ENCODE data around the gene AFF3. TPM values are rescaled to one million over a fixed set of nuclear protein-coding genes. Genes with fewer than 3 reads are reported as not detected.
"Not testable (repeated sequence)": the region's sequence is repeated elsewhere in the genome, so short reads cannot be mapped to it uniquely, and the experiment has no call there.

AFF3 gene
- total RNA-seq, 1 donor from 2014 or later, result 44.6 TPM

DNA sequence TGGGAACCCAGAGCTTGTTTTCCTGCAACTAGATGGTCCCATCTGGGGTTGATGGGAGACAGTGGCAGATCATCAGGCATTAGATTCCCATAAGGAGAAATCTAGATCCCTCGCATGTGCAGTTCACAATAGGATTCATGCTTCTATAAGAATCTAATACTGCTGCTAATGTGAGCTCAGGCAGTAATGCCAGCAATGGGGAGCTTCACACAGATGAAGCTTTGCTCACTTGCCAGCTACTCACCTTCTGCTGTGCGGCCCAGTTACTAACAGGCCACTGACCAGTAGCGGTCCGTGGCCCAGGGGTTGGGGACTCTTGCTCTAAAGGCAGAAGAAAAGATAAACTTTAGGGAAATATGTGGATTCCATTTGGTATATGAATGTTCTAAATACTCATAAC lies 192.9 kb downstream of the AFF3 start:
- Histone ChIP-seq H3K4me3 (no peak overlapping the region), H3K27me3 (no peaks in the 10 kb centered on the region), H3K4me1 (no peaks in the 10 kb centered on the region), H3K9me3 (no peaks in the 10 kb centered on the region), H3K36me3 (no peaks in the 10 kb centered on the region), H3K27ac (no peak overlapping the region)
- TF ChIP-seq, protein P1, sequence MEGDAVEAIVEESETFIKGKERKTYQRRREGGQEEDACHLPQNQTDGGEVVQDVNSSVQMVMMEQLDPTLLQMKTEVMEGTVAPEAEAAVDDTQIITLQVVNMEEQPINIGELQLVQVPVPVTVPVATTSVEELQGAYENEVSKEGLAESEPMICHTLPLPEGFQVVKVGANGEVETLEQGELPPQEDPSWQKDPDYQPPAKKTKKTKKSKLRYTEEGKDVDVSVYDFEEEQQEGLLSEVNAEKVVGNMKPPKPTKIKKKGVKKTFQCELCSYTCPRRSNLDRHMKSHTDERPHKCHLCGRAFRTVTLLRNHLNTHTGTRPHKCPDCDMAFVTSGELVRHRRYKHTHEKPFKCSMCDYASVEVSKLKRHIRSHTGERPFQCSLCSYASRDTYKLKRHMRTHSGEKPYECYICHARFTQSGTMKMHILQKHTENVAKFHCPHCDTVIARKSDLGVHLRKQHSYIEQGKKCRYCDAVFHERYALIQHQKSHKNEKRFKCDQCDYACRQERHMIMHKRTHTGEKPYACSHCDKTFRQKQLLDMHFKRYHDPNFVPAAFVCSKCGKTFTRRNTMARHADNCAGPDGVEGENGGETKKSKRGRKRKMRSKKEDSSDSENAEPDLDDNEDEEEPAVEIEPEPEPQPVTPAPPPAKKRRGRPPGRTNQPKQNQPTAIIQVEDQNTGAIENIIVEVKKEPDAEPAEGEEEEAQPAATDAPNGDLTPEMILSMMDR (IDR thresholded peaks at IDR 0.05), result no peak
- intact Hi-C loops (cut with DNase I), result no loop called here
- ATAC-seq, result no peak
- DNase-seq, result no peak

DNA sequence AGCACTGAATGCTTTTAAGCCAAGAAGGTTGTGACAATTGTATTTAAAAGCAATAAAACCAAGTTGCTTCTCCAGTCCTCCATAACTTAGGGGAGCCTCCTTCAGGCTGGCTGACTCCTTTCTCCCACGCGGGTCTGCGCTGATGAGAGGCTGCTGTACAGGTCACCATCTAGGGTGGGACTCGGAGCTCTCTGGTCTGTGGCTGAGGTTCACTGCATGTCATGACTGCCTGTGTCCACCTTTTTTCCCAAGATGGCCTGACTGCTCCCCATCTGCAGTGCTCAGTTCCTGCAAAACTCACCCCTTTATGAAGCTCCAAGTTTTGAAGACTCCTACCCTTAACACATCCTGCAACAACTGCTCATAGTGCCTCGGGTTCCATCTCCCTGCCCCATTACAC lies 194.4 kb downstream of the AFF3 start:
- Histone ChIP-seq H3K4me1 (no peaks in the 10 kb centered on the region), H3K27me3 (no peaks in the 10 kb centered on the region), H3K27ac (no peak overlapping the region), H3K36me3 (no peaks in the 10 kb centered on the region), H3K9me3 (no peaks in the 10 kb centered on the region), H3K4me3 (no peak overlapping the region)
- TF ChIP-seq, protein P1 (IDR thresholded peaks at IDR 0.05), result no peak
- intact Hi-C loops (cut with DNase I), result no loop called here
- ATAC-seq (no peak), DNase-seq (no peak)

DNA sequence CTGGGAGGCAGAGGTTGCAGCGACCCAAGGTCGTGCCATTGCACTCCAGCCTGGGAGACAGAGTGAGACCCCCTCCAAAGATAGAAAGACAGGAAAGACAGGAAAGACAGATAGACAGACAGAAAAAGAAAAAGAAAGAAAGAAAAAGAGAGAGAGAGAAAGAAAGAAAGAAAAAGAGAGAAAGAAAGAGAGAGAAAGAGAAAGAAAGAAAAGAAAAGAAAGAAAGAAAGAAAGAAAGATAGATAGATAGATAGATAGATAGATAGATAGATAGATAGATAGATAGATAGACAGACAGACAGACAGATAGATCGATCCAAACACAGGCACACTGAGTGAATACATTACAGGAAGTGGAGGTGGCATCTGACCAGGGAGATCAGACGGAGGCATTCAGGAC lies 195.0 kb downstream of the AFF3 start:
- intact Hi-C loops (cut with DNase I); DNase-seq; H3K27ac ChIP-seq; H3K36me3 ChIP-seq; H3K4me3 ChIP-seq; H3K4me1 ChIP-seq; ATAC-seq; H3K9me3 ChIP-seq; H3K27me3 ChIP-seq: not testable (repeated sequence)

DNA sequence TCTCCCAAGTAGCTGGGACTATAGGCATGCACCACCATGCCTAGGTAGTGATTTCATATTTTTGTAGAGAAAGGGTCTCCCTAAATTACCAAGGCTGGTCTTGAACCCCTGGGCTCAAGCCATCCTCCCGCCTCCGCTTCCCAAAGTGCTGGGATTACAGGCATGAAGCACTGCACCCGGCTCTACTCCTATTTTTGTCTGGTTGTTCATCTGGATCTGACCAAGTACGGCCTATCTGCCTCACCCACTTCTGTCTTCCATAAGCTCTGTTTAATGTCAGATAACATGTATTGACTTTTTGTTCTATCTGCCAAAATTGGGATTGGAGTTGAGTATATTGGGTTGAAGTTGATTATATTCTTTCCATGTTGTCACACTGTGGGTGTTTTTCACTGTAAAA lies 198.4 kb downstream of the AFF3 start:
- H3K4me1 ChIP-seq, result no peaks in the 10 kb centered on the region

DNA sequence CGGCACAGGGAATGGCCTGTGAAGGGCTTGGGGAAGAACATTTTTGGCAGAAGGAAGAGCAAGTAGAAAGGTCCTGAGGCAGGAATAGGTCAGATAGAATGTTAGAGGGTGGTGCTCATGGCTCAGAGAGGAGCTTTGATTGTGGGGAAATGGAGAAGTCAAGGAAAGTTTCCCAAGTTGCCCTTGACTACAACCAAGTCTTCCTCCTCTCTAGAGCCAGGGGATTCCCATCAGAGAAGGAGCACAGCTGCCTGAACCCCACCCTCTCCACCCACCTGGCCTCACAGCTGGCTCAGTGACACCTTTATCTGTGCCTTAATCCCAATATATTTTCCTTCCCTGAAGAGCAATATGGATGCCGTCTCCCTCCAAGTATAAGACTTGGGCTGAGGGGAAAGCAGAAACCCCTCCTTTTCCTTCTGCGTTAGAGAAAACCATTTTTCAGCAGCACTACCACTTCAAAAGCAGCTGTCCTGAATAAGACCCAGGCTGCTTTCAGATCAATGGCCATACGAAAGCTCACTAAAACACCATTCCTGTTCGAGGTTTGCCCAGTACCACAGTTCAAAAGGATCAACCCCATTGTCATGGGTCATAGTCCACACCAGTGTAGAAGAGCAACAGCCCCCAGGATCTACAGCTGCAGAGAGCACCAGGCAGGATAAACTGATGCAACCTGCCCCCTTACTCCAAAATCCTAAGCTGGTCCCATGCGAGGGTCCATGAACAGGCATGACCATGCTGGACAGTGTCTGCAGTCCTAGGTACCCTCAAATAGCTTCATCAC lies 199.6 kb downstream of the AFF3 start:
- ATAC-seq (no peak), DNase-seq (no peak)
- H3K27ac ChIP-seq, result no peak overlapping the region
- H3K9me3 ChIP-seq, result no peaks in the 10 kb centered on the region
- H3K36me3 ChIP-seq, result no peaks in the 10 kb centered on the region
- TF ChIP-seq, protein P1 (IDR thresholded peaks at IDR 0.05), result no peak
- H3K4me3 ChIP-seq, result no peak overlapping the region
- intact Hi-C loops (cut with DNase I), result no loop called here
- H3K4me1 ChIP-seq, result no peaks in the 10 kb centered on the region
- no peaks in the 10 kb centered on the region for H3K27me3 ChIP-seq

More for the DNA sequence above, 198.4 kb downstream of the AFF3 start:
- TF ChIP-seq, protein P1 (IDR thresholded peaks at IDR 0.05), result no peak
- Histone ChIP-seq H3K9me3 (no peaks in the 10 kb centered on the region), H3K27me3 (no peaks in the 10 kb centered on the region), H3K36me3 (no peaks in the 10 kb centered on the region), H3K27ac (no peak overlapping the region), H3K4me3 (no peak overlapping the region)
- intact Hi-C loops (cut with DNase I), result no loop called here
- no peak for DNase-seq
- no peak for ATAC-seq

DNA sequence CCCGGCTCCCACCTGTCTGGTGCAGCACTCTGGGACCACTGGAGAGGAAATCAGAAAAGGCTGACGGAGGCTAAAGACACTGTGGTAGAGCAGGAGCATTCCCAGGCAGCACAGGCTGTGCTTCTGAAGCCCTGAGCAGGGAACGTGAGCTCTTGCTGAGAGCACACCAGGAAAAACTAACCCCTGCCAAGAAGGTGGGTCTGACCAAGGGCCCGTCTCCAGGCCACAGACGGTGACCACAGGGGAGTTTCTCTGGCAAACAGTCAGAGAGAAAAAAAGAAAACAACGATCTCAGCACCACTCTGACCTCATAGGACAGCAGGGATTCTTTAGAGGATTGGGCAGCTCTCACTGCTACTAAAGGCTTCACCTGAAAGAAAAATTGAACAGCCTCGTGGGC lies 201.4 kb downstream of the AFF3 start:
- intact Hi-C loops (cut with DNase I), result no loop called here
- DNase-seq (no peak), ATAC-seq (no peak)
- Histone ChIP-seq H3K4me1 (no peaks in the 10 kb centered on the region), H3K4me3 (no peak overlapping the region), H3K27ac (no peak overlapping the region), H3K9me3 (no peaks in the 10 kb centered on the region), H3K27me3 (no peaks in the 10 kb centered on the region), H3K36me3 (no peaks in the 10 kb centered on the region)
- TF ChIP-seq, protein P1 (IDR thresholded peaks at IDR 0.05), result no peak
